Spinal cord (tissue), 10 donors: Measurements from ENCODE around the gene SPTAN1. TPM values are rescaled to one million over a fixed set of nuclear protein-coding genes. Genes with fewer than 3 reads are reported as not detected.
"Not testable (repeated sequence)": the region's sequence is repeated elsewhere in the genome, so short reads cannot be mapped to it uniquely, and the experiment has no call there.

Experiments used
- DNase-seq, 6 donors: peaks; one replicate each; pipeline versions ENCODE4 v3.0.0 to v3.0.0-alpha.2; 2013 to 2015; ENCODE audit warnings: low spot score in 6 of 6, low read depth in 4 of 6
- H3K27ac ChIP-seq: one replicate; pipeline ENCODE4 v1.5.1; 2013; ENCODE audit warnings: low read depth, low read length, control low read depth
- H3K27me3 ChIP-seq: one replicate; pipeline ENCODE4 v1.6.1; 2013; ENCODE audit warnings: low read length; ENCODE audit not compliant: control insufficient read depth, insufficient read depth
- H3K36me3 ChIP-seq: one replicate; pipeline ENCODE4 v1.6.1; 2013; ENCODE audit warnings: low read length; ENCODE audit not compliant: control insufficient read depth, insufficient read depth
- H3K4me1 ChIP-seq: one replicate; pipeline ENCODE4 v1.6.1; 2013; ENCODE audit warnings: low read length; ENCODE audit not compliant: control insufficient read depth, insufficient read depth
- H3K4me3 ChIP-seq: one replicate; pipeline ENCODE4 v1.5.1; 2013; ENCODE audit warnings: low read depth, low read length, control low read depth
- H3K9me3 ChIP-seq: one replicate; pipeline ENCODE4 v1.6.1; 2013; ENCODE audit warnings: low read length; ENCODE audit not compliant: control insufficient read depth, insufficient read depth
- WGBS: methylation state at CpG from one replicate; pipeline ENCODE4 v1.1.5; 2013; ENCODE audit warnings: missing lambda C conversion rate; ENCODE audit not compliant: insufficient coverage; 5-methylcytosine and 5-hydroxymethylcytosine counted together
- polyA plus RNA-seq, 2 donors: library from polyadenylated mRNA; unstranded; fragments of 120-200 nt; gene quantifications; one replicate each; pipeline ENCODE4 v1.2.1, GENCODE V29; 2013; ENCODE audit not compliant: insufficient read length in 2 of 2
- total RNA-seq, 2 donors: library from RNA; depleted of rRNA in 1 of 2; stranded (reverse); fragments of 120-200 nt in 1 of 2; fragments of >200 nt in 1 of 2; gene quantifications; one replicate each; pipeline versions ENCODE4 v1.2.3 to v1.2.4, GENCODE V29; 2013 to 2014
- donor health status: healthy.

SPTAN1 gene
- total and polyA plus RNA-seq, 4 donors: 523 to 1,193 (median 876) TPM

- peaks cover 41% of the 10 kb centered on the region for H3K4me1 ChIP-seq
- H3K4me3 ChIP-seq: peak overlapping the region; percentile 4
- no peaks in the 10 kb centered on the region for H3K9me3 ChIP-seq
- DNase-seq: peak in 5 of 6 donors; percentile 56 to 96 (median 79)
- H3K36me3 ChIP-seq: peaks cover 18% of the 10 kb centered on the region
- 2% methylated on average over 11 of the region's 12 CpGs for WGBS
- no peaks in the 10 kb centered on the region for H3K27me3 ChIP-seq
- H3K27ac ChIP-seq: peak overlapping the region; percentile 93
Measured at GRCh38 chr9:128558431-128559310, 6.3 kb downstream of the SPTAN1 start.

- DNase-seq: no peak
- H3K27ac ChIP-seq: peak overlapping the region; percentile 2
- H3K36me3 ChIP-seq: peaks cover 42% of the 10 kb centered on the region
- no peaks in the 10 kb centered on the region for H3K9me3 ChIP-seq
- no peaks in the 10 kb centered on the region for H3K27me3 ChIP-seq
- whole genome bisulfite sequencing: 80% methylated on average over 1 of the region's 4 CpGs
- no peak overlapping the region for H3K4me3 ChIP-seq
- peaks cover 2% of the 10 kb centered on the region for H3K4me1 ChIP-seq
Measured at GRCh38 chr9:128565578-128565977, 13.2 kb downstream of the SPTAN1 start.

- Histone ChIP-seq H3K27me3 (no peaks in the 10 kb centered on the region), H3K9me3 (no peaks in the 10 kb centered on the region), H3K36me3 (peaks cover 55% of the 10 kb centered on the region), H3K4me3 (no peak overlapping the region), H3K4me1 (no peaks in the 10 kb centered on the region), H3K27ac (no peak overlapping the region)
- DNase-seq: no peak
- WGBS: 88% methylated on average over 7 of the region's 8 CpGs
Measured at GRCh38 chr9:128568470-128569078, 16.2 kb downstream of the SPTAN1 start.

GRCh38 chr9:128575469-128575868 lies 23.1 kb downstream of the SPTAN1 start:
- Histone ChIP-seq H3K4me3 (no peak overlapping the region), H3K27me3 (no peaks in the 10 kb centered on the region), H3K9me3 (no peaks in the 10 kb centered on the region), H3K36me3 (peaks cover 73% of the 10 kb centered on the region), H3K4me1 (no peaks in the 10 kb centered on the region), H3K27ac (peak overlapping the region; percentile 37)
- 60% methylated on average over 1 of the region's 4 CpGs for WGBS
- peak in 5 of 6 donors; percentile 65 to 92 (median 76) for DNase-seq

- H3K9me3 ChIP-seq: no peaks in the 10 kb centered on the region
- H3K4me3 ChIP-seq: no peak overlapping the region
- DNase-seq: no peak
- no peaks in the 10 kb centered on the region for H3K4me1 ChIP-seq
- peak overlapping the region; percentile 2 for H3K27ac ChIP-seq
- H3K36me3 ChIP-seq: peaks cover 73% of the 10 kb centered on the region
- no CpG with 5 or more reads among the region's 2 CpGs for WGBS
- no peaks in the 10 kb centered on the region for H3K27me3 ChIP-seq
Measured at GRCh38 chr9:128575916-128576315, 23.5 kb downstream of the SPTAN1 start.

GRCh38 chr9:128577206-128577605 lies 24.8 kb downstream of the SPTAN1 start:
- Histone ChIP-seq H3K27ac (no peak overlapping the region), H3K27me3 (no peaks in the 10 kb centered on the region), H3K9me3 (no peaks in the 10 kb centered on the region), H3K4me3 (no peak overlapping the region), H3K4me1 (no peaks in the 10 kb centered on the region), H3K36me3 (peaks cover 70% of the 10 kb centered on the region)
- WGBS: 86% methylated on average over 8 of the region's 8 CpGs
- no peak for DNase-seq

GRCh38 chr9:128579194-128579593 lies 26.8 kb downstream of the SPTAN1 start:
- DNase-seq: no peak
- Histone ChIP-seq H3K9me3 (no peaks in the 10 kb centered on the region), H3K27me3 (no peaks in the 10 kb centered on the region), H3K4me1 (no peaks in the 10 kb centered on the region), H3K4me3 (no peak overlapping the region), H3K36me3 (peaks cover 73% of the 10 kb centered on the region), H3K27ac (no peak overlapping the region)
- 80% methylated on average over 1 of the region's 1 CpG for WGBS

- Histone ChIP-seq H3K4me1 (no peaks in the 10 kb centered on the region), H3K36me3 (peaks cover 80% of the 10 kb centered on the region), H3K27ac (no peak overlapping the region), H3K4me3 (no peak overlapping the region), H3K27me3 (no peaks in the 10 kb centered on the region), H3K9me3 (no peaks in the 10 kb centered on the region)
- WGBS: 89% methylated on average over 10 of the region's 10 CpGs
- DNase-seq: no peak
Measured at GRCh38 chr9:128580731-128581130, 28.3 kb downstream of the SPTAN1 start.

- H3K4me1 ChIP-seq, DNase-seq, H3K27ac ChIP-seq, H3K4me3 ChIP-seq, H3K9me3 ChIP-seq, H3K27me3 ChIP-seq: not testable (repeated sequence)
- H3K36me3 ChIP-seq: peaks cover 90% of the 10 kb centered on the region
- WGBS: 94% methylated on average over 4 of the region's 8 CpGs
Measured at GRCh38 chr9:128585155-128585554, 32.8 kb downstream of the SPTAN1 start.

GRCh38 chr9:128586934-128587333 lies 34.5 kb downstream of the SPTAN1 start:
- WGBS: 100% methylated on average over 9 of the region's 11 CpGs
- not testable (repeated sequence) for DNase-seq, H3K27ac ChIP-seq, H3K9me3 ChIP-seq, H3K27me3 ChIP-seq, H3K4me1 ChIP-seq, H3K4me3 ChIP-seq
- peaks cover 95% of the 10 kb centered on the region for H3K36me3 ChIP-seq
